GM15510 (cell line): ENCODE data around the gene PDE4D.

Source experiments
- POLR2A ChIP-seq: IDR thresholded peaks from 3 replicates; pipeline ENCODE4 v1.6.1; 2011; ENCODE audit warnings: borderline replicate concordance; ENCODE audit not compliant: insufficient read length; ENCODE audit errors: extremely low read depth

Gene PDE4D

GRCh38 chr5:59209758-59210359 lies 683.7 kb downstream of the PDE4D start:
- TF ChIP-seq POLR2A, result no peak

GRCh38 chr5:59208474-59208873 lies 685.1 kb downstream of the PDE4D start:
- TF ChIP-seq POLR2A, result no peak

- no peak for TF ChIP-seq POLR2A
Measured at GRCh38 chr5:59207401-59207800, 686.1 kb downstream of the PDE4D start.

GRCh38 chr5:59206132-59206581 lies 687.4 kb downstream of the PDE4D start:
- TF ChIP-seq POLR2A, result no peak

- no peak for TF ChIP-seq POLR2A
Measured at GRCh38 chr5:59204114-59204897, 689.2 kb downstream of the PDE4D start.

- no peak for TF ChIP-seq POLR2A
Measured at GRCh38 chr5:59199868-59200267, 693.7 kb downstream of the PDE4D start.

- TF ChIP-seq POLR2A, result no peak
Measured at GRCh38 chr5:59198832-59199231, 694.7 kb downstream of the PDE4D start.

- TF ChIP-seq POLR2A, result no peak
Measured at GRCh38 chr5:59198365-59198764, 695.2 kb downstream of the PDE4D start.

GRCh38 chr5:59197911-59198310 lies 695.6 kb downstream of the PDE4D start:
- TF ChIP-seq POLR2A, result no peak

GRCh38 chr5:59193616-59194319 lies 699.8 kb downstream of the PDE4D start:
- TF ChIP-seq POLR2A, result no peak

- TF ChIP-seq POLR2A, result no peak
Measured at GRCh38 chr5:59190746-59191145, 702.8 kb downstream of the PDE4D start.

GRCh38 chr5:59189472-59190244 lies 703.9 kb downstream of the PDE4D start:
- no peak for TF ChIP-seq POLR2A

GRCh38 chr5:59188419-59189225 lies 704.9 kb downstream of the PDE4D start:
- TF ChIP-seq POLR2A, result no peak

GRCh38 chr5:59187857-59188256 lies 705.7 kb downstream of the PDE4D start:
- no peak for TF ChIP-seq POLR2A
